GM13976 (cell line): Measurements from ENCODE around the gene PCDHA13.

Source experiments
- DNase-seq: peaks from one replicate; pipeline ENCODE4 v3.0.0; 2012; ENCODE audit warnings: low spot score
- in situ Hi-C: fragments of 300-500 bp; cut with MboI; formaldehyde crosslinking; loops from one replicate; pipeline ENCODE4 v1.12.0; 2022; ENCODE audit warnings: low sequenced_read_pairs, mixed read lengths, inconsistent platforms; ENCODE audit not compliant: unreplicated experiment
- TF ChIP-seq, protein P1 (sequence below): IDR thresholded peaks from 2 replicates; pipeline ENCODE4 v1.5.1; 2012; ENCODE audit warnings: borderline replicate concordance, mild to moderate bottlenecking; ENCODE audit not compliant: insufficient read depth; ENCODE audit errors: extremely low read depth, missing control alignments, control extremely low read depth

PCDHA13 gene

GRCh38 chr5:140925806-140926442 lies 44.0 kb downstream of the PCDHA13 start, which contains the start of gene PCDHAC1:
TSS of gene PCDHAC1 (plus strand) at chr5:140926299. CDS start at chr5:140926893, 594 bp downstream.
- DNase-seq, result peak; percentile 13
- TF ChIP-seq, protein P1, sequence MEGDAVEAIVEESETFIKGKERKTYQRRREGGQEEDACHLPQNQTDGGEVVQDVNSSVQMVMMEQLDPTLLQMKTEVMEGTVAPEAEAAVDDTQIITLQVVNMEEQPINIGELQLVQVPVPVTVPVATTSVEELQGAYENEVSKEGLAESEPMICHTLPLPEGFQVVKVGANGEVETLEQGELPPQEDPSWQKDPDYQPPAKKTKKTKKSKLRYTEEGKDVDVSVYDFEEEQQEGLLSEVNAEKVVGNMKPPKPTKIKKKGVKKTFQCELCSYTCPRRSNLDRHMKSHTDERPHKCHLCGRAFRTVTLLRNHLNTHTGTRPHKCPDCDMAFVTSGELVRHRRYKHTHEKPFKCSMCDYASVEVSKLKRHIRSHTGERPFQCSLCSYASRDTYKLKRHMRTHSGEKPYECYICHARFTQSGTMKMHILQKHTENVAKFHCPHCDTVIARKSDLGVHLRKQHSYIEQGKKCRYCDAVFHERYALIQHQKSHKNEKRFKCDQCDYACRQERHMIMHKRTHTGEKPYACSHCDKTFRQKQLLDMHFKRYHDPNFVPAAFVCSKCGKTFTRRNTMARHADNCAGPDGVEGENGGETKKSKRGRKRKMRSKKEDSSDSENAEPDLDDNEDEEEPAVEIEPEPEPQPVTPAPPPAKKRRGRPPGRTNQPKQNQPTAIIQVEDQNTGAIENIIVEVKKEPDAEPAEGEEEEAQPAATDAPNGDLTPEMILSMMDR, result no peak

DNA sequence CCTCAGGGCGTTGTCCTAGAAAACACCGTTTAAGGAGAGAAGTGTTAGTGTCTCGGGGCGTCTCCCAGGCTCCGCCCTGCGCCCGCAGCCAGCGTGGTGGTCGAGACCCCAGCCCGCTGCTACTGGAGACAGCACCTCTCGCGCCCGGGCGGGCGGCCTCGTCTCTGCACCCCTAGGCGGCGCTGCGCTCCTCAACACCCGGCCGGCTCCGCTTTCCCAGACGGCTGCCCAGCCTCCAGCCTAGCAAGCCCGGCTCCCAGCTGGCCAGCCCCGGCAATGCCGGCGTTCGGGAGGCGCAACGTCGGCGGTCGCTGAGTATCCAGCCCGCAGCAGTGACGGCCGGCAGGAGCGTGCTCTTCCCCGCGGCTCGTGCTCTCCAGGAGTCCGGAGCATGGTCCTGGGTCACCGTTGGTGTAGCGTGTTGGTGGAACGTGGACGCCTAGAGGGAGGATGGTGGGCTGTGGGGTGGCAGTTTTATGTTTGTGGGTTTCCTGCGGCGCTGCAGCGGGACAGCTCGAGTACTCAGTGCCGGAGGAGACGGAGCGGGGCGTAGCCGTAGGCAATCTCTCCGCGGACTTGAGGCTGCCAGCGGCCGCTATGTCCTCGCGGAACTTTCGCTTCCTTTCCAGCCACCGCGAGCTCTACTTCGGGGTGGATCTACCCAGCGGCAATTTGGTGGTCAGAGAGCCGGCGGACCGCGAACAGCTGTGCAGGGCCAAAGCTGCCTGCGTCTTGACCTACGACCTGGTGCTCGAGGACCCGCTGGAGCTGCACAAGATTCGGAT lies 44.7 kb downstream of the PCDHA13 start:
- in situ Hi-C loops, result no loop called here
- TF ChIP-seq, protein P1, result no peak
- DNase-seq, result peak; percentile 16

More at GRCh38 chr5:140925806-140926442, 44.0 kb downstream of the PCDHA13 start, which contains the start of gene PCDHAC1:
- in situ Hi-C loops, result no loop called here

- no peak for DNase-seq
- in situ Hi-C loops, result no loop called here
- TF ChIP-seq, protein P1, result no peak
These were observed 45.3 kb downstream of the PCDHA13 start for GRCh38 chr5:140927228-140927573.
